B cell (primary cell): ENCODE data around the gene LCN15.

Source experiments
- EZH2 ChIP-seq: IDR thresholded peaks from 2 replicates; pipeline ENCODE4 v1.6.1; 2012; ENCODE audit warnings: borderline replicate concordance, low read depth, mild to moderate bottlenecking, moderate library complexity, low read length; ENCODE audit not compliant: insufficient read depth, poor library complexity, severe bottlenecking
- TF ChIP-seq, protein P1 (sequence below): fragments of 200-600 bp; IDR thresholded peaks from one replicate; pipeline ENCODE4 v1.8.0; 2022; ENCODE audit warnings: antibody characterized with exemption, mild to moderate bottlenecking

DNA sequence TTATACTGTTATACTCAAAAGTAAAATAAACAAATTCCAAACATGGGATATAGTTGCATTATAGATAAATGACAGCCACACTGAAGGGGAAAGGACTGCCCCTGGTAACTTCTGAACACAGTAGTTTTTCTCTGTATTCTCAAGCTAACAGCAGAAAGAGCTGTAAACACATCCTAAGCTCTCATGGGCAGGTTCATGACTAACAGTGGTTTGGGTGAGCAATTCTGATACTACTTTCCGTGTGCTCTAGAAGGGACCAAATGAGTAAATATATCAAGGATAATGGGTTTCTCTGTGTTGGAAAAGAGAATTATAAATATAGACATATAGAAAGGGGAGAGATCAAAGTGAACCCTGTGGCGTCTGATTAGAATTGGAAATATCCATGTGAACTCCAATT lies 13.8 kb downstream of the LCN15 start:
- TF ChIP-seq, protein P1, sequence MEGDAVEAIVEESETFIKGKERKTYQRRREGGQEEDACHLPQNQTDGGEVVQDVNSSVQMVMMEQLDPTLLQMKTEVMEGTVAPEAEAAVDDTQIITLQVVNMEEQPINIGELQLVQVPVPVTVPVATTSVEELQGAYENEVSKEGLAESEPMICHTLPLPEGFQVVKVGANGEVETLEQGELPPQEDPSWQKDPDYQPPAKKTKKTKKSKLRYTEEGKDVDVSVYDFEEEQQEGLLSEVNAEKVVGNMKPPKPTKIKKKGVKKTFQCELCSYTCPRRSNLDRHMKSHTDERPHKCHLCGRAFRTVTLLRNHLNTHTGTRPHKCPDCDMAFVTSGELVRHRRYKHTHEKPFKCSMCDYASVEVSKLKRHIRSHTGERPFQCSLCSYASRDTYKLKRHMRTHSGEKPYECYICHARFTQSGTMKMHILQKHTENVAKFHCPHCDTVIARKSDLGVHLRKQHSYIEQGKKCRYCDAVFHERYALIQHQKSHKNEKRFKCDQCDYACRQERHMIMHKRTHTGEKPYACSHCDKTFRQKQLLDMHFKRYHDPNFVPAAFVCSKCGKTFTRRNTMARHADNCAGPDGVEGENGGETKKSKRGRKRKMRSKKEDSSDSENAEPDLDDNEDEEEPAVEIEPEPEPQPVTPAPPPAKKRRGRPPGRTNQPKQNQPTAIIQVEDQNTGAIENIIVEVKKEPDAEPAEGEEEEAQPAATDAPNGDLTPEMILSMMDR = no peak
- TF ChIP-seq EZH2 = no peak
